GM19397 (cell line): ENCODE measurements around the gene PYDC2.

Experiments
- ATAC-seq: cut with Tn5 transposase; IDR thresholded peaks from one replicate; pipeline ENCODE4 v1.9.1; 2021; ENCODE audit warnings: mild to moderate bottlenecking, moderate library complexity; ENCODE audit not compliant: unreplicated experiment

PYDC2 gene

GRCh38 chr3:191461113-191461595, at the start of gene PYDC2:
TSS of gene PYDC2 (plus strand) at chr3:191461163. CDS start at chr3:191461163, 0 bp downstream.
- ATAC-seq, result no peak

- ATAC-seq, result no peak
Measured at GRCh38 chr3:191412759-191413158, 48.2 kb upstream of the PYDC2 start.

GRCh38 chr3:191414286-191414685, 46.7 kb upstream of the PYDC2 start:
- no peak for ATAC-seq

- ATAC-seq, result no peak
Measured at GRCh38 chr3:191414732-191415131, 46.2 kb upstream of the PYDC2 start.

GRCh38 chr3:191415566-191415965, 45.4 kb upstream of the PYDC2 start:
- no peak for ATAC-seq

- ATAC-seq, result no peak
Measured at GRCh38 chr3:191417457-191417729, 43.6 kb upstream of the PYDC2 start.

GRCh38 chr3:191420771-191421170, 40.2 kb upstream of the PYDC2 start:
- no peak for ATAC-seq

- no peak for ATAC-seq
Measured at GRCh38 chr3:191424881-191425280, 36.1 kb upstream of the PYDC2 start.

GRCh38 chr3:191425322-191425734, 35.6 kb upstream of the PYDC2 start:
- ATAC-seq, result no peak

GRCh38 chr3:191426311-191426710, 34.7 kb upstream of the PYDC2 start:
- no peak for ATAC-seq

- no peak for ATAC-seq
Measured at GRCh38 chr3:191428177-191428576, 32.8 kb upstream of the PYDC2 start.

GRCh38 chr3:191430103-191430502, 30.9 kb upstream of the PYDC2 start:
- no peak for ATAC-seq

GRCh38 chr3:191431160-191431822, 29.7 kb upstream of the PYDC2 start:
- ATAC-seq, result no peak

GRCh38 chr3:191432162-191432561, 28.8 kb upstream of the PYDC2 start:
- ATAC-seq, result no peak

GRCh38 chr3:191434024-191434423, 26.9 kb upstream of the PYDC2 start:
- ATAC-seq, result no peak

GRCh38 chr3:191435981-191436380, 25.0 kb upstream of the PYDC2 start:
- ATAC-seq, result no peak

- ATAC-seq, result no peak
Measured at GRCh38 chr3:191438150-191438814, 22.7 kb upstream of the PYDC2 start.

- ATAC-seq, result no peak
Measured at GRCh38 chr3:191440532-191440931, 20.4 kb upstream of the PYDC2 start.

- no peak for ATAC-seq
Measured at GRCh38 chr3:191441687-191442086, 19.3 kb upstream of the PYDC2 start.

- ATAC-seq, result no peak
Measured at GRCh38 chr3:191444569-191444968, 16.4 kb upstream of the PYDC2 start.

GRCh38 chr3:191449256-191449655, 11.7 kb upstream of the PYDC2 start:
- ATAC-seq, result no peak

- no peak for ATAC-seq
Measured at GRCh38 chr3:191455257-191455952, 5.6 kb upstream of the PYDC2 start.
